ENCODE data around the gene VPS37D. TPM values are rescaled to one million over a fixed set of nuclear protein-coding genes. Genes with fewer than 3 reads are reported as not detected.

Gene VPS37D
- total RNA-seq, 1 experiment from 2014 or later: 6.9 TPM

DNA sequence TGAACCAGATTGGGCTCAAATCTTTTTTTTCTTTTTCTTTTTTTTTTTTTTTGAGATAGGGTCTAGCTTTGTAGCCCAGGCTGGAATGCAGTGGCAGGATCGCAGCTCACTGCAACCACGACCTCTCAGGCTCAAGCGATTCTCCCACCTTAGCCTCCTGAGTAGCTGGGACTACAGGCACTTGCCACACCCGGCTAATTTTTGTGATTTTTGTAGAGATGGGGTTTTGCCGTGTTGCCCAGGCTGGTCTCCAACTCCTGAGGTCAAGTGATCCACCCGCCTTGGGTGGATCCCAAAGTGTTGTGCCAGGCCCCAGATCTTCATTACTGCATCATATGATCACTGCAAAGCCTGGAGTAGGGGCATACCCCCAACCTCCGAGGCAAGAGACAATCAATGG, 12.9 kb downstream of the VPS37D start:
- DNase-seq (ENCODE audit: low read depth): no peak

- DNase-seq (ENCODE audit: low read depth): peak; percentile 37
Observed at GRCh38 chr7:73681031-73681430, 13.4 kb downstream of the VPS37D start.

- no peak for DNase-seq (ENCODE audit: low read depth)
Observed at GRCh38 chr7:73682745-73683055, 15.1 kb downstream of the VPS37D start.

GRCh38 chr7:73683056-73683787, 15.6 kb downstream of the VPS37D start, which contains the start of the genes BUD23 and DNAJC30:
TSS of gene BUD23 (plus strand) at chr7:73683597. CDS start at chr7:73683626, 29 bp downstream.
TSS of gene DNAJC30 (minus strand) at chr7:73683453. CDS start at chr7:73683423, 30 bp downstream.
- DNase-seq (ENCODE audit: low read depth): peak; percentile 95

- DNase-seq (ENCODE audit: low read depth): no peak
Observed at GRCh38 chr7:73683788-73684693, 16.4 kb downstream of the VPS37D start.

DNA sequence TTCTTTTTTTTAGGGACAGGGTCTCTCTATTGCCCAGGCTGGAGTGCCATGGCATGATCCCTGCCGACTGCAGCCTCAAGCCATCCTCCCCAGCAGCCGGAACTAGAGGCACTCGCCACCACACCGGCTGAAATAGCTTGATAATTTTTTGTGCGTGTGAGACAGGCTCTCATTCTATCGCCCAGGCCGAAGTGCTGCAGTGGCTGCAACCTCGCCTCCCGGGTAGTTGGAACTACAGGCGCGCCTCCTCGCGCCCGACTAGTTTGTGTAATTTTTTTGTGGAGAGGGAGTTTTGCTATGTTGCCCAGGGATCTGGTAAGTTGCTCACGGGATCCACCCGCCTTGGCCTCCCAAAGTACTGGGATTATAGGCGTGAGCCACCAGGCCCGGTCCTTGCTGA, 17.7 kb downstream of the VPS37D start:
- DNase-seq (ENCODE audit: low read depth): no peak

DNA sequence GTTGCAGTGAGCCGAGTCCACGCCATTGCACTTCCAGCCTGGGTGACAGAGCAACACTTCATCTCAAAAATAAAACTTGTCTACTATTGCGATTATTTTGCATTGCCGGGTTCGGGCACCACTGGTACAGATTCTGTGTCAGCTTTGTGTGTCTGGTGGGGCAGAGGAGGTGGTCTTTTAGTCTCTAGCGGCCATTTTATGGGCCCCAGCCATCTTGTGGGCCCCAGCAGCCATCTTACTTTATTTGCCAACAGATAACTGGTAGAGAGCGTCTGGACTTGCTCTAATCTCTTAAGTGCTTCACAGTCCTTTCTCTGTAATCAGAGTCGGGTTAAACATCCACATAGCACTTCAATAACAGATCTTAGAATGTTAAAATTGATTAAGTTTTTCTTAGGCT, 20.7 kb downstream of the VPS37D start:
- DNase-seq (ENCODE audit: low read depth): no peak

- no peak for DNase-seq (ENCODE audit: low read depth)
Observed at GRCh38 chr7:73690646-73691045, 23.0 kb downstream of the VPS37D start.

DNA sequence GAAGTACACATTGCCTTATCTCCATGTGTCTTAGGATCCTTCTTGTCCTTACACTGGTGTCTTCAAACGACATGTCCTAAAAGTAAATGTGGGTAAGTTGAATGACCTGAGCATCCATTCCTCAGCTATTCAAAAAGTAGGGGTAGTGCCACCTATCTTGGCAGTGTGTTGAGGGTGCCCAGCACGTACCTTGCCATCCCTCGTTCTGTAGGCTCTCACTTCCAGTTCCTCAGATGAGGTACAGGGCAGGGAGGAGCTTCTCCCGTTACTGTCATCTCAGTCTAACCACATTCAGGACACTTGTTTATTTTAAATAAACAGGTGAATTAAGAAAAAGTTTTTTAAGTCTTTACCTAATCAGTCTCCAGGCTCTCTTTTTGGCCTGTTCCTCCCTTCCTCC, 28.7 kb downstream of the VPS37D start:
- no peak for DNase-seq (ENCODE audit: low read depth)

GRCh38 chr7:73698410-73698809, 30.8 kb downstream of the VPS37D start:
- no peak for DNase-seq (ENCODE audit: low read depth)

- DNase-seq (ENCODE audit: low read depth): no peak
Observed at GRCh38 chr7:73699370-73700068, 31.9 kb downstream of the VPS37D start.

GRCh38 chr7:73700069-73700423, 32.4 kb downstream of the VPS37D start:
- no peak for DNase-seq (ENCODE audit: low read depth)

GRCh38 chr7:73700581-73701134, 33.0 kb downstream of the VPS37D start:
- no peak for DNase-seq (ENCODE audit: low read depth)

DNA sequence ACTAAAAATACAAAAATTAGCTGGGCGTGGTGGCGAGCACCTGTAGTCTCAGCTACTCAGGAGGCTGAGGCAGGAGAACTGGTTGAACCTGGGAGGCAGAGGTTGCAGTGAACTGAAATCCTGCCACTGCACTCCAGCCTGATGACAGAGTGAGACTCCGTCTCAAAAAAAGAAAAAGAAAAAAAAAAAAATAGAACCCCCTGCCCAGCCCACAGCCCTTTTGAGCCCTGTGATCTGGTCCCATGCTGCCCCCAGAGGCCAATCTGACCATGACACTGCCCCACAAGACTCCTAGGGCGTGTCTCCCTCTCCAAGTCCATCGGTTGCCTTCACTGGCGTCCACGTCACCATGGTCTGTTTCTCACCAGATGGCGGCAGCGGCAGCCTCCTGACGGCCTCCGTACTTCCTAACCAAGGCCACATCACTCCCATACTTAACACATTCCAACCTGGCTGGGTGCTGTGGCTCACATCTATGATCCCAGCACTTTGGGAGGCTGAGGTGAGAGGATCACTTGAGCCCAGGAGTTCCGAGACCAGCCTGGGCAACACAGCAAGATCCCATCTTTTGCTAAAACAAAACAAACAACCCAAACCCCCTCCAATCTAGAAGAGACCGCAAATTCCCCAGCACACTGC, 33.8 kb downstream of the VPS37D start:
- DNase-seq (ENCODE audit: low read depth): peak; percentile 55

GRCh38 chr7:73702226-73702625, 34.6 kb downstream of the VPS37D start:
- no peak for DNase-seq (ENCODE audit: low read depth)

GRCh38 chr7:73702665-73703064, 35.0 kb downstream of the VPS37D start:
- DNase-seq (ENCODE audit: low read depth): no peak

DNA sequence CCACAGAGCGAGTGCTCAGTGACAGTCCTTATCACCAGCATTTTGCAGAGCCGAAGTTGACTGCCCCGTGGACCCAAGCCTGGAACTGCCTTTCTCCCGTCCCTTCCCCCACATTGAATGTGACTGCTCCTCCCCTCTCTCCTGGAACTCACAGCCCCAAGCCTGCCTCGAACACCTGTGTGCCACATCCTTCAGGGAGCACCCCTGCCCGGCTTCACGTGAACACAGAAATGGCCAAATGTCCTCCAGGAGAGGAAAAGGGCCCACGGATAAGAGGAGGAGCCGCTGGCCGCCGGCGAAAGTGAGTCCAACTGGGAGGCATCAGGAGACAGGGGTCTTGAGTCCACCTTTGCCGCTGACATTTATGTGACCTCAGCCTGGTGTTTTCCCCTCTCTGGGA, 35.6 kb downstream of the VPS37D start:
- DNase-seq (ENCODE audit: low read depth): no peak

DNA sequence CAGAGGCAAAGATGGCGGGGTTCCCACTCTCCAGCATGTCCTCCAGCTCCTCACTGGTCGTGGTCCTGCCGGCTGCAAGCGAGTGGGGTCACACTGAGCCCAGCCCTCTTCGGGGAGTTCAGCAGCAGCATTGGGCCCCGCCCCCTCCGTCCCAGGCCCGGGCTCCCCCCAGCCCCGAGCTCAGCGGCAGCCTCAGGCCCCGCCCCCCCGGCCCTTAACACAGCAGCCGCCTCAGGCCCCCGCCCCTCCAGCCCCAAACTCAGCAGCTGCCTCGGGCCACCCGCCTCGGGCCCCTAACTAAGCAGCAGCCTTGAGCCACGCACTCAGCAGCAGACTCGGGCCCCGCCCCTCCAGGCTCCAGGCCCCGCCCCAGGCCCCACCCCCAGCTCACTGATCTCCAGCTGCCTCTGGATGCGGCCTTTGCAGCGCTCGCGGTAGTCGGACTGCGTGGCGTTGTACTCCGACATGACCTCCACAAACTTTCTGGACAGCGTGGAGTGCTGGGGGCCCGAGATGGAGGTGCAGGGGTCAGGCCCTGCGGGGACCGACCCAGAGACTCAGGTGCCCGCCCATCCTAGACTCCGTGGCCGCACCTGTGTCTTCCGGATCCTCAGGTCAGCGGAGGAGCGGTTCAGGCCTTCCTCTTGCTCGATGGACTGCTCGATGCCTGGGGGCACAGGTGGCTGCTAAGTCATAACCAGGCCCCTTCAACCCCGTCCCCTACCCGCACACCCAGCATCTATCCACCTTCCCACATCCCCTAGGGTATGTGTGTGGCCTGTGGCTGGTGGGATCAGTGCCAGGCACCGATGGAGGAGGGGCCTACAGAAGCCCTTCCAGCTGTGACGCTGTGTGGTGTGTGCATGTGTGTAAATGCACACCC, 36.4 kb downstream of the VPS37D start:
- DNase-seq (ENCODE audit: low read depth): no peak

DNA sequence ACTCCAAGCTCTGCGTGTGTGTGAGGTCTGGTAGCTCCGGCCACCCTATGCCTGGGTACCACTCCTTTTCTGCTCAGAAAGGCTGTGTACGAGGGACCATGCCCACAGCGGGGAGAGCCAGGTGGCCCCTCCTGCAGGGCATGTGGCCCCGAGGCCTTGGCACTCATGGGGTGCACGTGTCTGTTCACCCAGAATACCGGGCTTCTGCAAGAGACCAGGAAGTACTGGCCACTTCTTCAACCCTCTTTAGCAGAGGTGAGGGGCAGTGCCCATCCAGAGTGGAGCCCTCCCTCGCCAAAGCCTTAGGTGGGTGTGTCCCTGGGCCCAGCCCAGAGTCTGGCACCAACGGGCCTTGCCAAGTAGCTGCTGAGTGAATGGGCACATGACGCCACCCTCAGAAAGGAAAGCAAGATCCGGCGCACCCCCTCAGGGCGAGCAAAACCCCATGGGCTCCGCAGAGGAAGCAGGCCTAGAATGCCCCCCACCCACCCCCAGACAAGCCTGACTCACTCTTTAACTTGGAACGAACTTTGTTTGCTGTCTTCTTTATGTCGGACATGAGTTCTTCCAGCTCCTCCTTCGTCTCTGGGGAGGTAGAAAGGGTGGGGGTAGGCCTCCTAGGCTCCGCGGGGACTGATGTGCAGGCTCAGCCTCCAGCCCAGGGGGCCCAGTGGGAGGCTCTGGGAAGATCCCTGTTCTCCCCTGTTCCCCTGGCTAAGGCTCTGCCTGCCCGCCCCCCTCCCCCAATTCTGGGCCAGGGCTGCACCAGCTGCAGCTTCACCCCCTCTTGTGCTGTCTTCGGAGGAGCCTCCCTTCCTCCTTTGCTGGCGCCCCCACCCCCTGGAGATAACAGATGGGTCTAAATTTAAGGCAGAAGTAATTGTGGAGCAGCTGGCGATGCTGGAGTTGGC, 37.3 kb downstream of the VPS37D start:
- no peak for DNase-seq (ENCODE audit: low read depth)

All from LHCN-M2 (cell line).